ENCODE results near the gene TLCD2. TPM values are rescaled to one million over a fixed set of nuclear protein-coding genes. Genes with fewer than 3 reads are reported as not detected.

The TLCD2 gene
- total and polyA plus RNA-seq, 2 experiments from 2014 or later = 0.70 to 1.4 TPM

DNA sequence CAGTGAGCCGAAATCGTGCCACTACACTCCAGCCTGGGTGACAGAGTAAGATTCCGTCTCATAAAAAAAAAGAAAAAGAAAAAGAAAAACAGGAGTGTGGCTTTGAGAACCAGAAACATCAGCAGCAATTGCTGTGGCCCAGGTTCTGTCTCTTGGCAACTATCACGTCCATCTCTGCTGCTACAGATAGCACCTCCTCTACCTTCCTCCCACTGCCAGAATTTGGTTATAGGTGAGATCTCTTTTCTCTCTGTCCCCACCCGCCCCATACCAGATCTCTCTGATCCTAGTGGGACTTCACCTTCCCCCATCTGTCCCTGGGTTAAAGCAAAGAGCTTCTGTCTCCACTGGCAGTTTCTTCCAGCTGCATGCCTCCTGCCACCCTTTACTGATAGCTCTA lies 3.1 kb downstream of the TLCD2 start (continued):
- TF ChIP-seq ZNF462 (CRISPR knock-in tag; IDR thresholded peaks at IDR 0.05) = no peak
- TF ChIP-seq ZNF114 (CRISPR knock-in tag; IDR thresholded peaks at IDR 0.05) = no peak
- no peak for TF ChIP-seq EZH2 (IDR thresholded peaks at IDR 0.05; ENCODE audit: low read depth, unreplicated experiment)
- TF ChIP-seq POLR2AphosphoS5 (IDR thresholded peaks at IDR 0.05; ENCODE audit: low read depth) = no peak

DNA sequence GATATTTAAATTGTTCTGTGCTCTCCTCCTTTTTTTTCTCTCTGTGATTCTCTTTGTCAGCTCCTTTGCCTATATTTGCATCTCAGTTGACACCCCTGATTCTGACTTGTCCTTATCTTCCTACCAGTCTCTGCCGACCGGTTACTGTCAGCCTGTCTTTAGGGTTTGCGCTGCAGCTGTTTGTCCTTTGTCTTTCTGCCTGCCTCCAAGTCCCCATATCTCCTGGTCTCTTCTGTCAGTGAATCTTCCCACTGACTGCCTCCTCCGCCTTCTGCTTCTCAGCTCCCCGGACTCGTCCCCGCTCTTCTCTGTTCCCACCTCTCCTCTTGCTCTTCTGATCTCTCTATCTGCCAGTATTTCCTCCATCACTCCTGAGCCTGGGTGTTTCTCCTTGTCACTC lies 5.2 kb downstream of the TLCD2 start:
- Mint-ChIP-seq H3K27me3 (ENCODE audit: insufficient read depth, low read depth, poor library complexity) (peaks cover 14% of the 10 kb centered on the region), H3K36me3 (ENCODE audit: low read depth) (no peaks in the 10 kb centered on the region), H3K4me3 (no peak overlapping the region), H3K9me3 (no peaks in the 10 kb centered on the region), H3K4me1 (peaks cover 3% of the 10 kb centered on the region; the same call in 2 of the 3 replicates), H3K27ac (no peak overlapping the region)
- no peak for TF ChIP-seq STAT1 (IDR thresholded peaks at IDR 0.05; ENCODE audit: unreplicated experiment)
- TF ChIP-seq ZNF114 (CRISPR knock-in tag; IDR thresholded peaks at IDR 0.05) = no peak
- no peak for TF ChIP-seq POLR2AphosphoS5 (IDR thresholded peaks at IDR 0.05; ENCODE audit: low read depth)
- TF ChIP-seq ZNF331 (CRISPR knock-in tag; IDR thresholded peaks at IDR 0.05; ENCODE audit: low read depth) = no peak
- TF ChIP-seq REST (IDR thresholded peaks at IDR 0.05; ENCODE audit: unreplicated experiment) = no peak
- TF ChIP-seq, protein P1, sequence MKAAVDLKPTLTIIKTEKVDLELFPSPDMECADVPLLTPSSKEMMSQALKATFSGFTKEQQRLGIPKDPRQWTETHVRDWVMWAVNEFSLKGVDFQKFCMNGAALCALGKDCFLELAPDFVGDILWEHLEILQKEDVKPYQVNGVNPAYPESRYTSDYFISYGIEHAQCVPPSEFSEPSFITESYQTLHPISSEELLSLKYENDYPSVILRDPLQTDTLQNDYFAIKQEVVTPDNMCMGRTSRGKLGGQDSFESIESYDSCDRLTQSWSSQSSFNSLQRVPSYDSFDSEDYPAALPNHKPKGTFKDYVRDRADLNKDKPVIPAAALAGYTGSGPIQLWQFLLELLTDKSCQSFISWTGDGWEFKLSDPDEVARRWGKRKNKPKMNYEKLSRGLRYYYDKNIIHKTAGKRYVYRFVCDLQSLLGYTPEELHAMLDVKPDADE (IDR thresholded peaks at IDR 0.05) = no peak
- no peak for TF ChIP-seq EZH2phosphoT487 (IDR thresholded peaks at IDR 0.05; ENCODE audit: unreplicated experiment)
- TF ChIP-seq JUNB (IDR thresholded peaks at IDR 0.05; ENCODE audit: unreplicated experiment) = no peak
- TF ChIP-seq EZH2 (IDR thresholded peaks at IDR 0.05; ENCODE audit: low read depth, unreplicated experiment) = no peak
- no peaks in the 10 kb centered on the region for H3K9me2 ChIP-seq (ENCODE audit: insufficient read depth)
- no peaks in the 10 kb centered on the region for H3F3A ChIP-seq (replicated peaks; ENCODE audit: low read depth)
- H3K27ac ChIP-seq (ENCODE audit: low read depth) = no peak overlapping the region
- no peak overlapping the region for H3K4me3 ChIP-seq
- no peaks in the 10 kb centered on the region for H3K36me3 ChIP-seq (ENCODE audit: insufficient read depth)
- no peaks in the 10 kb centered on the region for H3K79me2 ChIP-seq (replicated peaks; ENCODE audit: insufficient read depth)
- ATAC-seq (no peak), DNase-seq (ENCODE audit: low spot score) (no peak)
- no peak overlapping the region for H3K4me2 ChIP-seq
- H2AFZ ChIP-seq = no peak overlapping the region
- H3K27me3 ChIP-seq (ENCODE audit: insufficient read depth) = peaks cover 7% of the 10 kb centered on the region; the same call in 1 of the 2 replicates
- H4K20me1 ChIP-seq (replicated peaks; ENCODE audit: insufficient read depth) = no peaks in the 10 kb centered on the region
- H3K4me1 ChIP-seq (ENCODE audit: insufficient read depth) = no peaks in the 10 kb centered on the region

All from GM23338 (cell line).